Caco-2 (cell line): Measurements from ENCODE around the gene NAPSA. TPM values are rescaled to one million over a fixed set of nuclear protein-coding genes. Genes with fewer than 3 reads are reported as not detected.

Experiments used
- BruUV-seq: library from RNA; stranded (reverse); fragments of 400-500 nt; replicated peaks from 2 replicates; lab custom pipeline; 2021; lab: Mats Ljungman, UMichigan
- CTCF ChIA-PET: fragments of 300-600 bp; sonication (Branson Sonifier 250); formaldehyde crosslinking; loops from one replicate; lab custom pipeline; 2022; ENCODE audit warnings: antibody characterized with exemption; lab: Charles Lee
- POLR2A ChIA-PET: fragments of 300-600 bp; sonication (Branson Sonifier 250); formaldehyde crosslinking; loops from one replicate; lab custom pipeline; 2022; ENCODE audit warnings: antibody characterized with exemption; lab: Charles Lee
- DNase-seq, 2 experiments: peaks; one replicate each; pipeline versions ENCODE4 v3.0.0 to v3.0.0-alpha.2; 2020 to 2022
- H3K27me3 ChIP-seq: replicated peaks from 2 replicates; pipeline ENCODE4 v1.6.0; 2011; ENCODE audit warnings: low read length; ENCODE audit not compliant: control insufficient read depth, insufficient read depth
- H3K36me3 ChIP-seq: 2 replicates; pipeline ENCODE4 v1.5.1; 2011; ENCODE audit warnings: low read length; ENCODE audit not compliant: control insufficient read depth, insufficient read depth
- H3K4me1 ChIP-seq: fragments of 250-450 bp; sonication (Bioruptor Pico); 2 replicates; pipeline ENCODE4 v1.5.1; 2020; ENCODE audit warnings: mild to moderate bottlenecking
- H3K4me3 ChIP-seq: 2 replicates; pipeline ENCODE4 v1.5.1; 2011; ENCODE audit warnings: low read depth, mild to moderate bottlenecking, control low read depth, low read length
- H3K9me3 ChIP-seq: fragments of 250-450 bp; sonication (Bioruptor Pico); 2 replicates; pipeline ENCODE4 v1.5.1; 2020; ENCODE audit warnings: mild to moderate bottlenecking, moderate library complexity
- H3K27ac Mint-ChIP-seq: one replicate; pipeline ENCODE4 v1.8.0; 2022; ENCODE audit warnings: mixed read lengths; ENCODE audit not compliant: unreplicated experiment
- H3K27me3 Mint-ChIP-seq: one replicate; pipeline ENCODE4 v1.8.0; 2022; ENCODE audit warnings: mixed read lengths; ENCODE audit not compliant: insufficient read depth, unreplicated experiment
- H3K36me3 Mint-ChIP-seq: one replicate; pipeline ENCODE4 v1.8.0; 2022; ENCODE audit warnings: mild to moderate bottlenecking, mixed read lengths; ENCODE audit not compliant: insufficient read depth, unreplicated experiment
- H3K4me1 Mint-ChIP-seq: one replicate; pipeline ENCODE4 v1.8.0; 2022; ENCODE audit warnings: low read depth, mixed read lengths; ENCODE audit not compliant: unreplicated experiment
- H3K4me3 Mint-ChIP-seq: one replicate; pipeline ENCODE4 v1.8.0; 2022; ENCODE audit warnings: mild to moderate bottlenecking, moderate library complexity, mixed read lengths; ENCODE audit not compliant: unreplicated experiment
- H3K9me3 Mint-ChIP-seq: one replicate; pipeline ENCODE4 v1.8.0; 2022; ENCODE audit warnings: mixed read lengths; ENCODE audit not compliant: unreplicated experiment
- CTCF ChIP-seq, 2 experiments: fragments of 200-600 bp in 1 of 2; IDR thresholded peaks; 1 replicate in 1 of 2; 2 replicates in 1 of 2; pipeline versions ENCODE4 v1.5.1 to v1.8.0; 2011 to 2022; ENCODE audit warnings: antibody characterized with exemption in 1 of 2, control low read depth in 1 of 2, inconsistent platforms in 1 of 2, low read depth in 1 of 2, low read length in 1 of 2, mild to moderate bottlenecking in 1 of 2, moderate library complexity in 1 of 2; ENCODE audit not compliant: insufficient read depth in 1 of 2, severe bottlenecking in 1 of 2, unreplicated experiment in 1 of 2
- intact Hi-C: fragments of 100-400 bp; cut with micrococcal nuclease; formaldehyde crosslinking; loops from one replicate; pipeline ENCODE4 v1.10.0; 2022; ENCODE audit not compliant: unreplicated experiment
- total RNA-seq: library from RNA; stranded (reverse); gene quantifications from 2 replicates; pipeline ENCODE4 v1.2.3, GENCODE V29; 2022

The NAPSA gene
- total RNA-seq, 1 experiment from 2014 or later = 1.2 TPM

GRCh38 chr19:50412419-50412818 is 47.0 kb upstream of the NAPSA start:
- H3K4me1 Mint-ChIP-seq = no peaks in the 10 kb centered on the region
- Histone ChIP-seq H3K36me3 (peaks cover 7% of the 10 kb centered on the region), H3K27me3 (no peaks in the 10 kb centered on the region), H3K9me3 (no peaks in the 10 kb centered on the region), H3K4me3 (no peak overlapping the region), H3K4me1 (peaks cover 11% of the 10 kb centered on the region)
- H3K4me3 Mint-ChIP-seq = no peak overlapping the region
- no peaks in the 10 kb centered on the region for H3K9me3 Mint-ChIP-seq
- H3K36me3 Mint-ChIP-seq = peaks cover 63% of the 10 kb centered on the region
- intact Hi-C loops = no loop called here
- no peak for DNase-seq
- no peak overlapping the region for H3K27ac Mint-ChIP-seq
- POLR2A ChIA-PET = interaction anchor here (0.7 kb wide), 2 partner anchors 48 to 88 kb away, joined by 3 read pairs; no protein-coding TSS in a partner anchor
- no TSS peak for BruUV-seq
- H3K27me3 Mint-ChIP-seq = no peaks in the 10 kb centered on the region
- no peak for TF ChIP-seq CTCF (IDR thresholded peaks at IDR 0.05; ENCODE audit: insufficient read depth in 1 of 2, low read depth in 1 of 2, low read length in 1 of 2, severe bottlenecking in 1 of 2, unreplicated experiment in 1 of 2)
- CTCF ChIA-PET = interaction anchor here (0.5 to 1.7 kb wide), 2 partner anchors 44 to 45 kb away, joined by 5 to 7 read pairs; no protein-coding TSS in a partner anchor

GRCh38 chr19:50410109-50410508 is 44.7 kb upstream of the NAPSA start:
- H3K4me3 Mint-ChIP-seq = no peak overlapping the region
- POLR2A ChIA-PET = no interaction called here
- H3K9me3 Mint-ChIP-seq = no peaks in the 10 kb centered on the region
- no peaks in the 10 kb centered on the region for H3K27me3 ChIP-seq
- BruUV-seq = no TSS peak
- H3K4me3 ChIP-seq = no peak overlapping the region
- H3K9me3 ChIP-seq = no peaks in the 10 kb centered on the region
- H3K36me3 ChIP-seq = peaks cover 7% of the 10 kb centered on the region
- peaks cover 11% of the 10 kb centered on the region for H3K4me1 ChIP-seq
- no peaks in the 10 kb centered on the region for H3K27me3 Mint-ChIP-seq
- intact Hi-C loops = no loop called here
- CTCF ChIA-PET = interaction anchor here (1.4 to 1.6 kb wide), 2 partner anchors 41 to 50 kb away, joined by 4 to 6 read pairs; no protein-coding TSS in a partner anchor
- H3K27ac Mint-ChIP-seq = no peak overlapping the region
- DNase-seq = no peak
- H3K36me3 Mint-ChIP-seq = peaks cover 74% of the 10 kb centered on the region
- H3K4me1 Mint-ChIP-seq = no peaks in the 10 kb centered on the region
- TF ChIP-seq CTCF (IDR thresholded peaks at IDR 0.05; ENCODE audit: insufficient read depth in 1 of 2, low read depth in 1 of 2, low read length in 1 of 2, severe bottlenecking in 1 of 2, unreplicated experiment in 1 of 2) = no peak

GRCh38 chr19:50409347-50409746 is 43.9 kb upstream of the NAPSA start:
- no peaks in the 10 kb centered on the region for H3K27me3 ChIP-seq
- Mint-ChIP-seq H3K36me3 (peaks cover 68% of the 10 kb centered on the region), H3K27ac (no peak overlapping the region), H3K4me1 (no peaks in the 10 kb centered on the region), H3K27me3 (no peaks in the 10 kb centered on the region), H3K4me3 (no peak overlapping the region), H3K9me3 (no peaks in the 10 kb centered on the region)
- no peaks in the 10 kb centered on the region for H3K9me3 ChIP-seq
- H3K4me3 ChIP-seq = no peak overlapping the region
- ChIA-PET POLR2A (interaction anchor here (0.5 kb wide), 1 partner anchor 101 kb away, joined by 3 read pairs; the partner anchor contains the start of gene JOSD2), CTCF (interaction anchor here (1.4 to 1.6 kb wide), 2 partner anchors 41 to 51 kb away, joined by 4 to 6 read pairs; no protein-coding TSS in a partner anchor)
- intact Hi-C loops = no loop called here
- no TSS peak for BruUV-seq
- no peak for DNase-seq
- TF ChIP-seq CTCF (IDR thresholded peaks at IDR 0.05; ENCODE audit: insufficient read depth in 1 of 2, low read depth in 1 of 2, low read length in 1 of 2, severe bottlenecking in 1 of 2, unreplicated experiment in 1 of 2) = no peak
- peaks cover 11% of the 10 kb centered on the region for H3K4me1 ChIP-seq
- peaks cover 7% of the 10 kb centered on the region for H3K36me3 ChIP-seq
